C4-2B (cell line): Measurements from ENCODE around the gene CPN2.

ENCODE experiments used
- ZFX ChIP-seq: fragments of 450-650 bp; IDR thresholded peaks from 2 replicates; pipeline ENCODE4 v1.6.1; 2017
- TF ChIP-seq, protein P1 (sequence below): fragments of 450-650 bp; conservative IDR thresholded peaks from 2 replicates; pipeline ENCODE4 v1.5.1; 2017; ENCODE audit warnings: mild to moderate bottlenecking

GRCh38 chr3:194382892-194383223, 31.7 kb upstream of the CPN2 start:
- TF ChIP-seq, protein P1, sequence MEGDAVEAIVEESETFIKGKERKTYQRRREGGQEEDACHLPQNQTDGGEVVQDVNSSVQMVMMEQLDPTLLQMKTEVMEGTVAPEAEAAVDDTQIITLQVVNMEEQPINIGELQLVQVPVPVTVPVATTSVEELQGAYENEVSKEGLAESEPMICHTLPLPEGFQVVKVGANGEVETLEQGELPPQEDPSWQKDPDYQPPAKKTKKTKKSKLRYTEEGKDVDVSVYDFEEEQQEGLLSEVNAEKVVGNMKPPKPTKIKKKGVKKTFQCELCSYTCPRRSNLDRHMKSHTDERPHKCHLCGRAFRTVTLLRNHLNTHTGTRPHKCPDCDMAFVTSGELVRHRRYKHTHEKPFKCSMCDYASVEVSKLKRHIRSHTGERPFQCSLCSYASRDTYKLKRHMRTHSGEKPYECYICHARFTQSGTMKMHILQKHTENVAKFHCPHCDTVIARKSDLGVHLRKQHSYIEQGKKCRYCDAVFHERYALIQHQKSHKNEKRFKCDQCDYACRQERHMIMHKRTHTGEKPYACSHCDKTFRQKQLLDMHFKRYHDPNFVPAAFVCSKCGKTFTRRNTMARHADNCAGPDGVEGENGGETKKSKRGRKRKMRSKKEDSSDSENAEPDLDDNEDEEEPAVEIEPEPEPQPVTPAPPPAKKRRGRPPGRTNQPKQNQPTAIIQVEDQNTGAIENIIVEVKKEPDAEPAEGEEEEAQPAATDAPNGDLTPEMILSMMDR: no peak
- TF ChIP-seq ZFX: no peak
